Endothelial cell of umbilical vein (primary cell): ENCODE results near the gene SGCD. TPM values are rescaled to one million over a fixed set of nuclear protein-coding genes. Genes with fewer than 3 reads are reported as not detected.

Source experiments
- BruUV-seq: library from RNA; stranded (reverse); fragments of 400-500 nt; replicated peaks from 2 replicates; lab custom pipeline; 2021; lab: Mats Ljungman, UMichigan
- CTCF ChIA-PET: fragments of 300-600, 350-600 bp; sonication (Branson Sonifier 250); formaldehyde crosslinking; loops from one replicate; lab custom pipeline; 2021; ENCODE audit warnings: antibody characterized with exemption, inconsistent platforms; lab: Charles Lee
- POLR2A ChIA-PET: fragments of 300-600, 350-600 bp; sonication (Branson Sonifier 250); formaldehyde crosslinking; loops from one replicate; lab custom pipeline; 2021; ENCODE audit warnings: antibody characterized with exemption, inconsistent platforms; lab: Charles Lee
- DNase-seq: peaks from one replicate; pipeline ENCODE4 v3.0.0-alpha.2; 2011; ENCODE audit warnings: low read depth, low spot score
- FAIRE-seq: peaks from 2 replicates; lab custom pipeline; 2011; peaks lifted over from hg19 to GRCh38; lab: Jason Lieb, UNC
- H2AFZ ChIP-seq: 2 replicates; pipeline ENCODE4 v1.6.0; 2012; ENCODE audit warnings: low read depth, low read length, control low read depth, inconsistent platforms
- H3K27ac ChIP-seq: 2 replicates; pipeline ENCODE4 v1.5.1; 2011; ENCODE audit warnings: low read depth, mild to moderate bottlenecking, control low read depth, low read length, moderate library complexity; ENCODE audit not compliant: insufficient read depth
- H3K27me3 ChIP-seq, 2 experiments: 2 replicates each; pipeline versions ENCODE4 v1.6.0 to v1.6.1; 2011; ENCODE audit warnings: low read length in 2 of 2, mixed read lengths in 1 of 2; ENCODE audit not compliant: control insufficient read depth in 2 of 2, insufficient read depth in 2 of 2
- H3K36me3 ChIP-seq, 2 experiments: 2 replicates in 1 of 2; 3 replicates in 1 of 2; pipeline ENCODE4 v1.5.1; 2011; ENCODE audit warnings: low read length in 2 of 2, mild to moderate bottlenecking in 1 of 2, moderate library complexity in 1 of 2; ENCODE audit not compliant: control insufficient read depth in 2 of 2, insufficient read depth in 2 of 2; ENCODE audit errors: extremely low read depth in 1 of 2
- H3K4me1 ChIP-seq: 3 replicates; pipeline ENCODE4 v1.5.1; 2011; ENCODE audit warnings: mild to moderate bottlenecking, low read length; ENCODE audit not compliant: control insufficient read depth, insufficient read depth; ENCODE audit errors: extremely low read depth
- H3K4me2 ChIP-seq: 2 replicates; pipeline ENCODE4 v1.6.1; 2011; ENCODE audit warnings: low read length, control low read depth, mixed read lengths; ENCODE audit not compliant: insufficient read depth
- H3K4me3 ChIP-seq, 3 experiments: fragments of 200-600 bp in 1 of 3; sonication (generic), shearing (Covaris generic) in 1 of 3; replicated peaks in 1 of 3; 2 replicates each; pipeline ENCODE4 v1.5.1; 2011 to 2016; ENCODE audit warnings: control low read depth in 3 of 3, low read length in 3 of 3, mild to moderate bottlenecking in 2 of 3, inconsistent platforms in 1 of 3, low read depth in 1 of 3, moderate library complexity in 1 of 3; ENCODE audit not compliant: insufficient read depth in 1 of 3
- H3K79me2 ChIP-seq: 2 replicates; pipeline ENCODE4 v1.6.0; 2012; ENCODE audit warnings: low read length, inconsistent platforms; ENCODE audit not compliant: control insufficient read depth, insufficient read depth
- H3K9ac ChIP-seq: replicated peaks from 2 replicates; pipeline ENCODE3; 2011; ENCODE audit warnings: low read length, control low read depth; ENCODE audit not compliant: insufficient read depth; ENCODE audit errors: extremely low read depth
- H3K9me1 ChIP-seq: replicated peaks from 3 replicates; pipeline ENCODE4 v1.6.0; 2011; ENCODE audit warnings: mild to moderate bottlenecking, low read length; ENCODE audit not compliant: control insufficient read depth, insufficient read depth; ENCODE audit errors: extremely low read depth
- H3K9me3 ChIP-seq: replicated peaks from 2 replicates; pipeline ENCODE4 v1.5.1; 2012; ENCODE audit warnings: low read length, inconsistent platforms; ENCODE audit not compliant: control insufficient read depth, insufficient read depth
- H4K20me1 ChIP-seq: replicated peaks from 2 replicates; pipeline ENCODE3; 2011; ENCODE audit warnings: mild to moderate bottlenecking, low read length; ENCODE audit not compliant: control insufficient read depth, insufficient read depth; ENCODE audit errors: extremely low read depth
- EZH2 ChIP-seq: IDR thresholded peaks from 2 replicates; pipeline ENCODE4 v1.6.1; 2012; ENCODE audit warnings: borderline replicate concordance, low read depth, mild to moderate bottlenecking, moderate library complexity, low read length, inconsistent platforms; ENCODE audit not compliant: severe bottlenecking
- FOS ChIP-seq: IDR thresholded peaks from 2 replicates; pipeline ENCODE4 v1.6.1; 2011; ENCODE audit warnings: mild to moderate bottlenecking, low read length, moderate library complexity, borderline replicate concordance; ENCODE audit not compliant: insufficient read depth
- GATA2 ChIP-seq: IDR thresholded peaks from 2 replicates; pipeline ENCODE4 v1.7.0; 2011; ENCODE audit warnings: low read depth, mild to moderate bottlenecking, moderate library complexity, mixed read lengths, low read length; ENCODE audit not compliant: insufficient read length, insufficient read depth
- JUN ChIP-seq: IDR thresholded peaks from 2 replicates; pipeline ENCODE4 v1.6.1; 2011; ENCODE audit warnings: borderline replicate concordance, low read depth; ENCODE audit not compliant: insufficient read length, insufficient read depth
- MYC ChIP-seq: IDR thresholded peaks from one replicate; pipeline ENCODE4 v1.6.1; 2011; ENCODE audit warnings: mild to moderate bottlenecking, low read depth, low read length
- POLR2A ChIP-seq: IDR thresholded peaks from 2 replicates; pipeline ENCODE4 v1.6.1; 2012; ENCODE audit warnings: low read depth, mild to moderate bottlenecking, control low read depth, low read length
- POLR2AphosphoS5 ChIP-seq: IDR thresholded peaks from 2 replicates; pipeline ENCODE4 v1.6.1; 2012; ENCODE audit warnings: low read depth, mild to moderate bottlenecking, control low read depth, low read length, moderate library complexity; ENCODE audit not compliant: insufficient read depth
- dilution Hi-C: fragments of 300-500 bp; cut with MboI; formaldehyde crosslinking; loops from one replicate; pipeline ENCODE4 v1.15.0; 2019; ENCODE audit warnings: low sequenced_read_pairs; ENCODE audit not compliant: extremely low pct_ligation_motif_present
- intact Hi-C: fragments of 100-400 bp; cut with micrococcal nuclease; formaldehyde crosslinking; loops from one replicate; pipeline ENCODE4 v1.10.0; 2022
- polyA plus RNA-seq, 4 experiments: library from polyadenylated mRNA; depleted of rRNA in 3 of 4; stranded (reverse) in 3 of 4; unstranded in 1 of 4; fragments of >200 nt; gene quantifications; 2 replicates each; pipeline versions ENCODE4 v1.2.1 to v1.2.3, GENCODE V29; 2011 to 2012; ENCODE audit warnings: missing spikeins in 1 of 4
- total RNA-seq: library from RNA; stranded (reverse); gene quantifications from 2 replicates; pipeline ENCODE4 v1.2.3, GENCODE V29; 2021
- TF ChIP-seq, protein P1 (sequence below), 2 donors: IDR thresholded peaks; 1 replicate in 1 of 2; 2 replicates in 1 of 2; pipeline ENCODE4 v1.5.1; 2011; ENCODE audit warnings: low read length in 2 of 2, mild to moderate bottlenecking in 2 of 2, moderate library complexity in 2 of 2, control low read depth in 1 of 2, inconsistent platforms in 1 of 2, low read depth in 1 of 2; ENCODE audit not compliant: insufficient read depth in 1 of 2; ENCODE audit errors: extremely low read depth in 1 of 2
- TF ChIP-seq, protein P2 (sequence below): IDR thresholded peaks from 2 replicates; pipeline ENCODE4 v1.6.1; 2011; ENCODE audit not compliant: insufficient read depth, insufficient read length

SGCD gene
- total and polyA plus RNA-seq, 2 donors (not counting 3 experiments of a cell fraction or from before 2014, with no cell fraction given): not detected

DNA sequence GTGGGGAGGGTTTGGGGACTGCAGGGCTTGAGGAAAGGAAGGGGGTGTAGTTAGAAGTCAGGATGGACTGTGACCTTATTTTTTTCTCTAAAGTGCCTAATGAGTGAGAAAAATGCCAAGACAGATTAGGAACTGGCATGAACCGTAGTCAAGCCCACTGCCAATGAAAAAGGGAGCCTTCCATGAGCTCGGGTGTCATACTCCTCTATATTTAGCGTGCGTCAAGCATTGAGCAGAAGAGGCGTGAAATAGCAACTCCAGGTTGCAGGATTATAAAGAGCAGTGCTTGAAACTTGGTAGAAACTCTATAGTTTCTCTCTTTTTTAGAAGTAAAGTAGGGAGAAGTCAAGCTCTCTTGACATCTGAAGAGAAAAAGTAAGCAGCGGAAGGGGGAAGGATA is 1.8 kb downstream of the SGCD start:
- Histone ChIP-seq H3K79me2 (no peaks in the 10 kb centered on the region), H2AFZ (no peak overlapping the region), H3K9me3 (peaks cover 2% of the 10 kb centered on the region), H3K4me1 (no peaks in the 10 kb centered on the region), H3K27ac (no peak overlapping the region), H3K27me3 (no peaks in the 10 kb centered on the region), H3K36me3 (no peaks in the 10 kb centered on the region), H3K9ac (no peak overlapping the region), H3K4me3 (no peak overlapping the region), H3K4me2 (no peak overlapping the region), H4K20me1 (no peaks in the 10 kb centered on the region), H3K9me1 (no peaks in the 10 kb centered on the region)
- TF ChIP-seq POLR2AphosphoS5 (no peak), MYC (no peak), FOS (no peak), EZH2 (no peak), POLR2A (no peak), GATA2 (no peak), JUN (no peak)
- TF ChIP-seq, protein P1, sequence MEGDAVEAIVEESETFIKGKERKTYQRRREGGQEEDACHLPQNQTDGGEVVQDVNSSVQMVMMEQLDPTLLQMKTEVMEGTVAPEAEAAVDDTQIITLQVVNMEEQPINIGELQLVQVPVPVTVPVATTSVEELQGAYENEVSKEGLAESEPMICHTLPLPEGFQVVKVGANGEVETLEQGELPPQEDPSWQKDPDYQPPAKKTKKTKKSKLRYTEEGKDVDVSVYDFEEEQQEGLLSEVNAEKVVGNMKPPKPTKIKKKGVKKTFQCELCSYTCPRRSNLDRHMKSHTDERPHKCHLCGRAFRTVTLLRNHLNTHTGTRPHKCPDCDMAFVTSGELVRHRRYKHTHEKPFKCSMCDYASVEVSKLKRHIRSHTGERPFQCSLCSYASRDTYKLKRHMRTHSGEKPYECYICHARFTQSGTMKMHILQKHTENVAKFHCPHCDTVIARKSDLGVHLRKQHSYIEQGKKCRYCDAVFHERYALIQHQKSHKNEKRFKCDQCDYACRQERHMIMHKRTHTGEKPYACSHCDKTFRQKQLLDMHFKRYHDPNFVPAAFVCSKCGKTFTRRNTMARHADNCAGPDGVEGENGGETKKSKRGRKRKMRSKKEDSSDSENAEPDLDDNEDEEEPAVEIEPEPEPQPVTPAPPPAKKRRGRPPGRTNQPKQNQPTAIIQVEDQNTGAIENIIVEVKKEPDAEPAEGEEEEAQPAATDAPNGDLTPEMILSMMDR (IDR thresholded peaks at IDR 0.05; ENCODE audit: extremely low read depth in 1 of 2, insufficient read depth in 1 of 2, low read depth in 1 of 2, low read length in 2 of 2): no peak
- TF ChIP-seq, protein P2, sequence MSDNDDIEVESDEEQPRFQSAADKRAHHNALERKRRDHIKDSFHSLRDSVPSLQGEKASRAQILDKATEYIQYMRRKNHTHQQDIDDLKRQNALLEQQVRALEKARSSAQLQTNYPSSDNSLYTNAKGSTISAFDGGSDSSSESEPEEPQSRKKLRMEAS: no peak
- DNase-seq: no peak
- no peak for FAIRE-seq
- no TSS peak for BruUV-seq
- ChIA-PET POLR2A (no interaction called here), CTCF (no interaction called here)
- dilution Hi-C loops (no loop called here), intact Hi-C loops (no loop called here)
